PC-9 (cell line): ENCODE data around the gene SLC6A8.

Experiments
- CTCF ChIP-seq: fragments of 200-600 bp; sonication (generic); conservative IDR thresholded peaks from 2 replicates; pipeline ENCODE4 v1.6.1; 2017; ENCODE audit warnings: mixed run types, antibody characterized with exemption, mild to moderate bottlenecking, moderate library complexity
- EZH2 ChIP-seq: fragments of 200-600 bp; sonication (generic); IDR thresholded peaks from 2 replicates; pipeline ENCODE4 v1.8.0; 2017; ENCODE audit warnings: antibody characterized with exemption, low read depth

GRCh38 chrX:153700967-153701366 is 13.2 kb downstream of the SLC6A8 start:
- TF ChIP-seq EZH2 (no peak), CTCF (no peak)
